Stimulated activated CD4-positive, alpha-beta T cell treated with anti-CD3 and anti-CD28 coated beads, Interleukin-4, amount 100 ng/mL, for 48 hours (primary cell): Measurements from ENCODE around the gene PLGLB1.
"Not testable (repeated sequence)": the region's sequence is repeated elsewhere in the genome, so short reads cannot be mapped to it uniquely, and the experiment has no call there.

Source experiments
- DNase-seq, 2 donors: peaks; one replicate each; pipeline ENCODE4 v3.0.0-alpha.2; 2020; ENCODE audit warnings: low read depth in 2 of 2

PLGLB1 gene

DNA sequence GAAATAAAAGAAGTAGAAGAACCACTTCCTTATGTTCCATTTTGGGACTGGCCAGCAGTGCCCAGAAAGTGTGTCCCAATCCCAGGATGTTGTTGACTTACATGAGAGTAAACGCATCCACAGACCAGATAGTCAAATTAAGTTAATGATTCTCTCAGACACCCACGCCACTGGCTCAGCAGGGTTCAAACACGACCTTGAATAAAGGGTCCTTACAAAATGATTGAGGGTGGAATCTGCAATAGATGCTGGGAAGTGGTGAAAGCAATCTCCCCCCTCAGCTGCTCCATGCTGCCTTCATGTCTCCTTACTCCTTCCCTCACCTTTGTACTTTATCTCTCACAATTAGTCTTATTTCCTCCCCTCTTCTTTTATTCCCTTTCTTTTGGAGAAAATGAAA lies at the start of gene PLGLB1:
PLGLB1 (minus strand) TSS at position 101 of the 400 bp plus-strand sequence; CDS start at position 40, 61 bp downstream.
- DNase-seq: not testable (repeated sequence)

- not testable (repeated sequence) for DNase-seq
Measured at GRCh38 chr2:87064305-87064704, 42.7 kb upstream of the PLGLB1 start.

DNA sequence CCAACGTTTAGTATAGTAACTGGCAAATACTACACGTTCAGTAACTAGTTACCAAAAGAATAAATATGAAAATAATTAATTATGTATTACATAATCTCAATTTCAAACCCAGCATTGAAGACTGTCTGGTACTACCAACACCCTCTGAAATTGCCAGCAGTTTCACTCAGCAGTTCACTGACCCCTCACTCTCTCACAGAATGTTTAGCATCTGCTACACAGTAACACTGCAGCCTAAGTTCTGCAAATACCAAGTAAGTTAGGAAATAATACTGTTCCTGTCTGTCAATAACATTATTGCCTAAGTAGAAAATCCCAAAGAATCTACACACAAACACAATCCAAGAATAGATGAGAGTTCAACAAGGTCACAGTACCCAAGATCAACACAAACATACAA lies 41.8 kb upstream of the PLGLB1 start:
- DNase-seq: not testable (repeated sequence)

- DNase-seq: not testable (repeated sequence)
Measured at GRCh38 chr2:87061519-87061918, 39.9 kb upstream of the PLGLB1 start.

DNA sequence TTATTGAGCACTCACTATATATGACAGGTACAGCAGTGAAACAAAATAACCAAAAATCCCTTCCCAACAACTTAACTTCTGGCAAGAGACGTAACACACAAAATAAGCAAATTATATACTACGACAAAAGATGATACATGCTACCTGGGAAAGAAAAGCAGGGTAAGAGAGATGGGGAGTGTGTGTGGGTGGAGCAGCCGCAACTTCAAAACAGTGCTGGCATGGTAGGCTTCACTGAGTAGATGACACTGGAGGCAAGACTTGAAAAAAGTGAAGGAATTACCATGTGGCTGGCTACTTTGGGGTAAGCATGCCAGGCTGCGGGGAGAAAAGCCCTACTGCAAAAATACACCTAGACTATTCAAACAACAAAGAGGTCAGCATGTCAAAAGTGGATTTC lies 36.0 kb upstream of the PLGLB1 start:
- DNase-seq: not testable (repeated sequence)

- DNase-seq: not testable (repeated sequence)
Measured at GRCh38 chr2:87056843-87057242, 35.2 kb upstream of the PLGLB1 start.

- DNase-seq: not testable (repeated sequence)
Measured at GRCh38 chr2:87056435-87056834, 34.8 kb upstream of the PLGLB1 start.

- not testable (repeated sequence) for DNase-seq
Measured at GRCh38 chr2:87054375-87054774, 32.7 kb upstream of the PLGLB1 start.

- not testable (repeated sequence) for DNase-seq
Measured at GRCh38 chr2:87041321-87041978, 19.8 kb upstream of the PLGLB1 start.

DNA sequence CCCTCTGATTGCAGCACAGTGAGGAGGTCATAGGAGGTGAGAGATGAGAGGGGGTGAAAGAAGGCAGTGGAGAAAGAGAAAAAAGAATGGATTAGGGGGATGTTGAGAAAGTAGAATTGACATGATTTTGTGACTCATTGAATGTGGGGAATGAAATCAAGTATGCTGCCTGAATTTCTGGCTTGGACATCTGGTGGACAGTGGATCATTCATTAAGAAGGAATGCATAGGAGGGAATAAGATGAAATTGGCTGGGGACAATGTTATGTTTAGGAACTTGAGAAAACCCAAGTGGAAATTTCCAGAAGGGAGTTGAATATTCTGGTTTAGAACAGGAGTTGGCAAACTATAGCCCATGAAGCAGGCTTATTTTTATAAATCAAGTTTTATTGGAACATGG lies 7.0 kb upstream of the PLGLB1 start:
- DNase-seq: not testable (repeated sequence)

DNA sequence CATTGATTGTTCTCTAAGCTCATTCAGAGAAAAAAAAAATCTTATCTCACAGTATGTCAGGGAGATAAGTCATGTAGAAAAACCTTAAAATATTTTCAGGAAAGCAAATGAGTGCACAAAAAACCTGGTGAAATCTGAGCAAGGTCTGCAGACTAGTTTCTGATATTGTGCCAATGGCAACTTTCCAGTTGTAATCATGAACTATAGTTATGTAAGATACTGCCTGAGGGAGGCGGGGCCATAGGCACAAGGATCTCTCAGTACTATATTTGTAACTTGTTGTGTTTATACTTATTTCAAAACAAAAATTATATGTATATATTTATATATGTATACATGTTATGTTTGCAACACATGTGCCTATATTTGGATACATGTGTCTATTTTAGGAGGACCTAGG lies 5.2 kb upstream of the PLGLB1 start:
- DNase-seq: not testable (repeated sequence)

DNA sequence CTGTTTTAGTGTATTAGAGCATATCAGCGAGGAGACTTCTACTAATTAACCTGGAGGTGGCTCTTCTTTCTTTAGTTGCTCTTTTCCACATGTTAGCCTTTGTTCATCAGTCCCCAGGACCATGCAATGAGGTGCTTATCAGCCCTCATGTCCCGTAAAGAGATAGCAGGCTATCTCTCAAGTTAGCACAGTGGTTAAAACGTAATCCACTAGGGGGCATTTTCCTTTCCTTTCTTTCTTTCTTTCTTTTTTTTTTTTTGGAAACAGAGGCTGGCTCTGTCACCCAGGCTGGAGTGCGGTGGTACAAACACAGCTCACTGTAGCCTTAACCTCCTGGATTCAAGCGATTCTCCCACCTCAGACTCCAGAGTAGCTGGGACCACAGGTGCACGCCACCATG lies 4.3 kb upstream of the PLGLB1 start:
- DNase-seq: not testable (repeated sequence)

- not testable (repeated sequence) for DNase-seq
Measured at GRCh38 chr2:87023988-87024615, 2.5 kb upstream of the PLGLB1 start.

DNA sequence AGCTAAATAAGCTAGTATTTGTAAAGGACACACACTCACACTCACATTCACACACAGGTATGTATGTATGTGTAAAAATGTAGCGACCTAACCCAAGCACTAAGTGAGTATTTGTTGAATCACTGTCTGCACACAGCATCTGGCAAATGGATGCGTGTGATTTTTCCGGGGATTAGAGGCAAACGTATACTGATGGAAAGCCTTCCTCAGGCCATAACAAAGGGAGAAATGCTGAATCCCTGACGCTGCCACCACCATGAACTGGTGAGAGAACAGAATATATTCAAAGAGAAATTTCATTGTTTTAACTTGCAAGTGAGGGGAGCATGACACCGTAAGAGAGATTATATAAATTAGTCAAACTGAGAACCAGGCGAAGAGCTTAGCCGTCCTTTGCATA lies 601 bp downstream of the PLGLB1 start:
- DNase-seq: not testable (repeated sequence)

DNA sequence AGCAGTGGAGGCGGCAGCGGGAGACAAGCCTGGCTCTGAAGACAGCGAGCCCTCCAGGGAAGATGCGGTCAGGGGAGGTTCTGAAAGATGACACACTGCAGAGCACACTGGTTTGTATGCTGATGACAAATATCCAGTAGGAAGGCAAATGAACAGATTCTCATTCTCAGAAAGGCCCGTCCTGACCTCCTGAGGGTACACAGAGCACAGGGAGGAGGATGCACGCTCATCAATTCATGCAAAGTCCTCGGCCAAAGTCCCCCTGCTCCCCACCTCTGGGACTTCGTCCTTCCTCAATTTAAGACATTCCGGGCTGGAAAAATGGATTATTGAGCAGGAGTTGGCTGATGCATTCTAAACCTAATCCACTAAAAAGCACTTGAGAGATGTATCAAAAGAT lies 2.6 kb downstream of the PLGLB1 start:
- not testable (repeated sequence) for DNase-seq

- DNase-seq: not testable (repeated sequence)
Measured at GRCh38 chr2:87014489-87015169, 7.0 kb downstream of the PLGLB1 start.

DNA sequence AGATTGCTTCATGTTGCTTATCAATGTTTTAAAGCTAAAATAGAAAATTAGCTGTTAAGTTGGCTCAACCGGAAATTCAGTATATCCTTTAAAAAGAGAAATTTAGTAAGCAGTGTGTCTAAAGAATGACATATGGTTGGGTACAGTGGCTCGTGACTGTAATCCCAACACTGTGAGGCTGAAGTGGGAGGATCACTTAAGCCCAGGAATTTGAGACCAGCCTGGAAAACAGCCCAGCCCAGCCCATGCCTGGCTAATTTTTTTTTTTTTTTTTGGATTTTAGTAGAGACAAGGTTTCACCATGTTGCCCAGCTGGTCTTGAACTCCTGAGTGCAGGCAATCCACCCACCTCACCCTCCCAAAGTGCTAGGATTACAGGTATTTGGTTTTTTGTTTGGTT lies 17.2 kb downstream of the PLGLB1 start:
- not testable (repeated sequence) for DNase-seq
